H9 (cell line): ENCODE measurements around the gene ASCC2. TPM values are rescaled to one million over a fixed set of nuclear protein-coding genes. Genes with fewer than 3 reads are reported as not detected.

Experiments used
- DNase-seq: peaks from one replicate; pipeline ENCODE4 v3.0.0-alpha.2; 2017
- H2AFZ ChIP-seq: one replicate; pipeline ENCODE4 v1.6.1; 2013; ENCODE audit warnings: mild to moderate bottlenecking, low read length, control low read depth, moderate library complexity
- H2AK5ac ChIP-seq: 2 replicates; pipeline ENCODE4 v1.6.1; 2013; ENCODE audit warnings: low read length, control low read depth, mixed read lengths; ENCODE audit not compliant: insufficient read length
- H2BK120ac ChIP-seq: one replicate; pipeline ENCODE4 v1.6.1; 2013; ENCODE audit warnings: low read depth, mild to moderate bottlenecking, low read length, control low read depth, inconsistent platforms; ENCODE audit not compliant: poor library complexity, severe bottlenecking
- H2BK12ac ChIP-seq: 2 replicates; pipeline ENCODE4 v1.6.1; 2013; ENCODE audit warnings: low read length, control low read depth, mixed read lengths, low read depth; ENCODE audit not compliant: insufficient read length
- H2BK15ac ChIP-seq: 2 replicates; pipeline ENCODE4 v1.6.1; 2013; ENCODE audit warnings: low read depth, low read length, control low read depth
- H2BK20ac ChIP-seq: one replicate; pipeline ENCODE4 v1.6.1; 2013; ENCODE audit warnings: low read depth, mild to moderate bottlenecking, low read length, control low read depth, inconsistent platforms; ENCODE audit not compliant: poor library complexity, severe bottlenecking
- H2BK5ac ChIP-seq: 2 replicates; pipeline ENCODE4 v1.6.1; 2013; ENCODE audit warnings: low read length, control low read depth, mixed read lengths; ENCODE audit not compliant: insufficient read length
- H3K14ac ChIP-seq: 2 replicates; pipeline ENCODE4 v1.6.1; 2013; ENCODE audit warnings: low read length, control low read depth; ENCODE audit not compliant: insufficient read depth
- H3K18ac ChIP-seq: 2 replicates; pipeline ENCODE4 v1.6.1; 2013; ENCODE audit warnings: low read depth, mild to moderate bottlenecking, mixed read lengths, low read length, control low read depth; ENCODE audit not compliant: insufficient read length
- H3K23ac ChIP-seq: 2 replicates; pipeline ENCODE4 v1.6.1; 2013; ENCODE audit warnings: low read length, control low read depth, mixed read lengths, low read depth; ENCODE audit not compliant: insufficient read length
- H3K23me2 ChIP-seq: 2 replicates; pipeline ENCODE4 v1.6.1; 2013; ENCODE audit warnings: low read depth, mild to moderate bottlenecking, mixed read lengths, low read length, control low read depth; ENCODE audit not compliant: insufficient read length, poor library complexity, severe bottlenecking
- H3K27ac ChIP-seq: 2 replicates; pipeline ENCODE4 v1.5.1; 2013; ENCODE audit warnings: low read length, control low read depth, mixed read lengths, low read depth; ENCODE audit not compliant: insufficient read length
- H3K27me3 ChIP-seq: 2 replicates; pipeline ENCODE4 v1.6.1; 2013; ENCODE audit warnings: low read length, control low read depth, inconsistent platforms; ENCODE audit not compliant: insufficient read depth
- H3K4ac ChIP-seq: 2 replicates; pipeline ENCODE4 v1.6.1; 2013; ENCODE audit warnings: low read depth, mild to moderate bottlenecking, control low read depth, inconsistent platforms, low read length, moderate library complexity
- H3K4me1 ChIP-seq: 2 replicates; pipeline ENCODE4 v1.6.1; 2013; ENCODE audit warnings: low read length, control low read depth, inconsistent platforms; ENCODE audit not compliant: insufficient read depth
- H3K4me2 ChIP-seq: 2 replicates; pipeline ENCODE4 v1.6.1; 2013; ENCODE audit warnings: low read length, control low read depth, mixed read lengths; ENCODE audit not compliant: insufficient read length, insufficient read depth
- H3K56ac ChIP-seq: 2 replicates; pipeline ENCODE4 v1.6.1; 2013; ENCODE audit warnings: low read depth, mild to moderate bottlenecking, mixed read lengths, low read length, control low read depth; ENCODE audit not compliant: insufficient read length
- H3K79me1 ChIP-seq: 2 replicates; pipeline ENCODE4 v1.6.1; 2013; ENCODE audit warnings: low read depth, mild to moderate bottlenecking, moderate library complexity, low read length, control low read depth, inconsistent platforms; ENCODE audit not compliant: insufficient read depth, poor library complexity, severe bottlenecking
- H3K79me2 ChIP-seq: 2 replicates; pipeline ENCODE4 v1.6.1; 2013; ENCODE audit warnings: low read length, control low read depth, inconsistent platforms; ENCODE audit not compliant: insufficient read depth
- H3K9ac ChIP-seq: 2 replicates; pipeline ENCODE4 v1.6.1; 2013; ENCODE audit warnings: low read length, control low read depth, mixed read lengths; ENCODE audit not compliant: insufficient read length; ENCODE audit errors: extremely low read depth
- H3K9me3 ChIP-seq: one replicate; pipeline ENCODE4 v1.6.1; 2013; ENCODE audit warnings: low read depth, low read length, inconsistent platforms; ENCODE audit not compliant: control insufficient read depth
- H3T11ph ChIP-seq: one replicate; pipeline ENCODE4 v1.6.1; 2013; ENCODE audit warnings: mild to moderate bottlenecking, low read length, control low read depth, inconsistent platforms
- H4K20me1 ChIP-seq: one replicate; pipeline ENCODE4 v1.6.1; 2013; ENCODE audit not compliant: control insufficient read depth, insufficient read length, insufficient read depth
- H4K5ac ChIP-seq: 2 replicates; pipeline ENCODE4 v1.6.1; 2013; ENCODE audit warnings: low read depth, mild to moderate bottlenecking, mixed read lengths, low read length, control low read depth; ENCODE audit not compliant: insufficient read length
- H4K8ac ChIP-seq: replicated peaks from 2 replicates; pipeline ENCODE4 v1.6.1; 2013; ENCODE audit warnings: low read length, control low read depth, mixed read lengths, low read depth; ENCODE audit not compliant: insufficient read length
- H4K91ac ChIP-seq: 2 replicates; pipeline ENCODE4 v1.6.1; 2013; ENCODE audit warnings: low read depth, mild to moderate bottlenecking, moderate library complexity, mixed read lengths, low read length, control low read depth; ENCODE audit not compliant: insufficient read length
- H3K27ac Mint-ChIP-seq, 3 experiments: 2 replicates in 2 of 3; 3 replicates in 1 of 3; pipeline ENCODE4 v1.8.0; 2020 to 2021; ENCODE audit warnings: mixed read lengths in 3 of 3, mild to moderate bottlenecking in 1 of 3, moderate library complexity in 1 of 3
- H3K27me3 Mint-ChIP-seq: 2 replicates; pipeline ENCODE4 v1.8.0; 2021; ENCODE audit warnings: low read depth, mild to moderate bottlenecking, moderate library complexity, mixed read lengths
- H3K36me3 Mint-ChIP-seq, 3 experiments: 2 replicates in 2 of 3; 3 replicates in 1 of 3; pipeline ENCODE4 v1.8.0; 2020 to 2021; ENCODE audit warnings: low read depth in 3 of 3, mixed read lengths in 3 of 3; ENCODE audit not compliant: insufficient read depth in 1 of 3
- H3K4me1 Mint-ChIP-seq, 2 experiments: 2 replicates each; pipeline ENCODE4 v1.8.0; 2020; ENCODE audit warnings: mixed read lengths in 2 of 2
- H3K4me3 Mint-ChIP-seq, 2 experiments: 2 replicates in 1 of 2; 3 replicates in 1 of 2; pipeline ENCODE4 v1.8.0; 2020 to 2021; ENCODE audit warnings: mild to moderate bottlenecking in 2 of 2, mixed read lengths in 2 of 2, moderate library complexity in 1 of 2
- H3K9me3 Mint-ChIP-seq, 2 experiments: 2 replicates in 1 of 2; 3 replicates in 1 of 2; pipeline ENCODE4 v1.8.0; 2020; ENCODE audit warnings: mild to moderate bottlenecking in 2 of 2, mixed read lengths in 2 of 2, moderate library complexity in 1 of 2
- WGBS: extraction: QIAGEN DNeasy Blood & Tissue Kit; methylation state at CpG from one replicate; pipeline ENCODE4 v1.1.7; 2013; ENCODE audit warnings: missing lambda C conversion rate, low lambda C conversion rate, mixed read lengths; ENCODE audit not compliant: insufficient read length; ENCODE audit errors: extremely low coverage; 5-methylcytosine and 5-hydroxymethylcytosine counted together
- total RNA-seq: library from RNA; stranded (reverse); gene quantifications from 2 replicates; pipeline ENCODE4 v1.2.1, GENCODE V29; 2021
- TF ChIP-seq, protein P1 (sequence below): fragments of 200-600 bp; sonication (generic); conservative IDR thresholded peaks from 3 replicates; pipeline ENCODE4 v1.8.0; 2021; ENCODE audit warnings: antibody characterized with exemption, mild to moderate bottlenecking

Gene ASCC2
- total RNA-seq, 1 experiment from 2014 or later, result 48.2 TPM

- WGBS, result no CpG with 5 or more reads among the region's 17 CpGs
- no peaks in the 10 kb centered on the region for H3K27me3 ChIP-seq
- H3K79me1 ChIP-seq, result no peaks in the 10 kb centered on the region
- Mint-ChIP-seq H3K27me3 (no peaks in the 10 kb centered on the region), H3K27ac (no peak overlapping the region), H3K4me3 (no peak overlapping the region), H3K36me3 (peaks cover 0 to 5% (median 5%) of the 10 kb centered on the region in 3 experiments; a peak in 3 of 7 replicates), H3K4me1 (peaks cover 12 to 14% of the 10 kb centered on the region in 2 experiments), H3K9me3 (peaks cover 3% of the 10 kb centered on the region in 2 experiments; a peak in 3 of 5 replicates)
- H2BK15ac ChIP-seq, result no peak overlapping the region
- no peak overlapping the region for H3K27ac ChIP-seq
- no peak overlapping the region for H3K18ac ChIP-seq
- H3K9ac ChIP-seq, result no peak overlapping the region
- H3K4ac ChIP-seq, result no peak overlapping the region
- no peaks in the 10 kb centered on the region for H3K4me1 ChIP-seq
- no peaks in the 10 kb centered on the region for H3K9me3 ChIP-seq
- H2BK12ac ChIP-seq, result no peak overlapping the region
- H3K4me2 ChIP-seq, result no peak overlapping the region
- no peak overlapping the region for H4K8ac ChIP-seq
- no peak overlapping the region for H2BK5ac ChIP-seq
- DNase-seq, result no peak
- H3K14ac ChIP-seq, result no peak overlapping the region
- no peak overlapping the region for H2BK20ac ChIP-seq
- H2AK5ac ChIP-seq, result no peak overlapping the region
- no peak overlapping the region for H3K56ac ChIP-seq
- no peak overlapping the region for H4K5ac ChIP-seq
- no peaks in the 10 kb centered on the region for H3K79me2 ChIP-seq
- no peaks in the 10 kb centered on the region for H4K20me1 ChIP-seq
- no peak overlapping the region for H3T11ph ChIP-seq
- TF ChIP-seq, protein P1, sequence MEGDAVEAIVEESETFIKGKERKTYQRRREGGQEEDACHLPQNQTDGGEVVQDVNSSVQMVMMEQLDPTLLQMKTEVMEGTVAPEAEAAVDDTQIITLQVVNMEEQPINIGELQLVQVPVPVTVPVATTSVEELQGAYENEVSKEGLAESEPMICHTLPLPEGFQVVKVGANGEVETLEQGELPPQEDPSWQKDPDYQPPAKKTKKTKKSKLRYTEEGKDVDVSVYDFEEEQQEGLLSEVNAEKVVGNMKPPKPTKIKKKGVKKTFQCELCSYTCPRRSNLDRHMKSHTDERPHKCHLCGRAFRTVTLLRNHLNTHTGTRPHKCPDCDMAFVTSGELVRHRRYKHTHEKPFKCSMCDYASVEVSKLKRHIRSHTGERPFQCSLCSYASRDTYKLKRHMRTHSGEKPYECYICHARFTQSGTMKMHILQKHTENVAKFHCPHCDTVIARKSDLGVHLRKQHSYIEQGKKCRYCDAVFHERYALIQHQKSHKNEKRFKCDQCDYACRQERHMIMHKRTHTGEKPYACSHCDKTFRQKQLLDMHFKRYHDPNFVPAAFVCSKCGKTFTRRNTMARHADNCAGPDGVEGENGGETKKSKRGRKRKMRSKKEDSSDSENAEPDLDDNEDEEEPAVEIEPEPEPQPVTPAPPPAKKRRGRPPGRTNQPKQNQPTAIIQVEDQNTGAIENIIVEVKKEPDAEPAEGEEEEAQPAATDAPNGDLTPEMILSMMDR, result no peak
- no peak overlapping the region for H2AFZ ChIP-seq
- H4K91ac ChIP-seq, result no peak overlapping the region
- no peak overlapping the region for H3K23ac ChIP-seq
- H3K23me2 ChIP-seq, result peaks cover 4% of the 10 kb centered on the region
- no peak overlapping the region for H2BK120ac ChIP-seq
Observed at GRCh38 chr22:29739346-29739875, 98.7 kb downstream of the ASCC2 start.

Other genes with a start within 250 kb of the ASCC2 start
- 46.5 and 50.9 TPM in 2 replicates for gene NF2, start 234.6 kb downstream of the ASCC2 start, total RNA-seq
- gene CABP7, start 118.3 kb downstream of the ASCC2 start, total RNA-seq, result 0.81 and 0.83 TPM in 2 replicates
- gene ZMAT5, start 71.3 kb downstream of the ASCC2 start, total RNA-seq, result 13.4 and 13.9 TPM in 2 replicates
- 116 and 124 TPM in 2 replicates for gene UQCR10, start 70.9 kb downstream of the ASCC2 start, total RNA-seq
- 18.9 and 19.8 TPM in 2 replicates for gene MTMR3, start 44.9 kb upstream of the ASCC2 start, total RNA-seq
- gene HORMAD2, start 242.2 kb upstream of the ASCC2 start, total RNA-seq, result not detected in 2 replicates